Type B pancreatic cell (in vitro differentiated cells): Measurements from ENCODE around the gene ST6GAL1. TPM values are rescaled to one million over a fixed set of nuclear protein-coding genes. Genes with fewer than 3 reads are reported as not detected.

Experiments used
- DNase-seq: peaks from one replicate; pipeline ENCODE4 v3.0.0; 2021; ENCODE audit warnings: mixed read lengths; ENCODE audit not compliant: unreplicated experiment; ENCODE audit errors: extremely low spot score
- H3K27ac Mint-ChIP-seq: 2 replicates; pipeline ENCODE4 v1.8.0; 2021; ENCODE audit warnings: mild to moderate bottlenecking, mixed read lengths
- H3K27me3 Mint-ChIP-seq: 2 replicates; pipeline ENCODE4 v1.8.0; 2021; ENCODE audit warnings: mixed read lengths
- H3K36me3 Mint-ChIP-seq: 2 replicates; pipeline ENCODE4 v1.8.0; 2021; ENCODE audit warnings: mixed read lengths
- H3K4me1 Mint-ChIP-seq: one replicate; pipeline ENCODE4 v1.8.0; 2021; ENCODE audit warnings: mixed read lengths; ENCODE audit not compliant: unreplicated experiment
- H3K4me3 Mint-ChIP-seq: 2 replicates; pipeline ENCODE4 v1.8.0; 2021; ENCODE audit warnings: mild to moderate bottlenecking, mixed read lengths
- H3K9me3 Mint-ChIP-seq: 2 replicates; pipeline ENCODE4 v1.8.0; 2021; ENCODE audit warnings: mixed read lengths
- CTCF ChIP-seq: fragments of 200-600 bp; sonication (generic); conservative IDR thresholded peaks from 2 replicates; pipeline ENCODE4 v1.5.0; 2021; ENCODE audit warnings: antibody characterized with exemption, mild to moderate bottlenecking
- total RNA-seq: library from RNA; stranded (reverse); gene quantifications from 2 replicates; pipeline ENCODE4 v1.2.1, GENCODE V29; 2021; ENCODE audit warnings: low replicate concordance

The ST6GAL1 gene
- total RNA-seq, 1 donor from 2014 or later = 51.8 TPM

GRCh38 chr3:187064210-187065115 is 134.1 kb downstream of the ST6GAL1 start:
- no peak for DNase-seq
- peak overlapping the region; percentile 27 for H3K4me3 Mint-ChIP-seq
- H3K9me3 Mint-ChIP-seq = no peaks in the 10 kb centered on the region
- H3K36me3 Mint-ChIP-seq = peaks cover 26% of the 10 kb centered on the region
- peaks cover 31% of the 10 kb centered on the region for H3K4me1 Mint-ChIP-seq
- TF ChIP-seq CTCF = no peak
- H3K27ac Mint-ChIP-seq = peak overlapping the region; percentile 77
- H3K27me3 Mint-ChIP-seq = no peaks in the 10 kb centered on the region

GRCh38 chr3:187066228-187066995 is 136.1 kb downstream of the ST6GAL1 start:
- no peak for DNase-seq
- H3K36me3 Mint-ChIP-seq = peaks cover 33% of the 10 kb centered on the region
- H3K27ac Mint-ChIP-seq = no peak overlapping the region
- peaks cover 4% of the 10 kb centered on the region for H3K9me3 Mint-ChIP-seq
- H3K4me3 Mint-ChIP-seq = no peak overlapping the region
- peak; percentile 36 for TF ChIP-seq CTCF
- H3K4me1 Mint-ChIP-seq = peaks cover 31% of the 10 kb centered on the region
- no peaks in the 10 kb centered on the region for H3K27me3 Mint-ChIP-seq

- peaks cover 4% of the 10 kb centered on the region for H3K9me3 Mint-ChIP-seq
- H3K27ac Mint-ChIP-seq = no peak overlapping the region
- no peaks in the 10 kb centered on the region for H3K27me3 Mint-ChIP-seq
- peaks cover 21% of the 10 kb centered on the region for H3K4me1 Mint-ChIP-seq
- peaks cover 31% of the 10 kb centered on the region for H3K36me3 Mint-ChIP-seq
- TF ChIP-seq CTCF = no peak
- DNase-seq = no peak
- H3K4me3 Mint-ChIP-seq = no peak overlapping the region
These were observed 138.5 kb downstream of the ST6GAL1 start for GRCh38 chr3:187068787-187069186.

- TF ChIP-seq CTCF = no peak
- H3K9me3 Mint-ChIP-seq = peaks cover 4% of the 10 kb centered on the region
- no peak for DNase-seq
- H3K4me1 Mint-ChIP-seq = peaks cover 11% of the 10 kb centered on the region
- H3K4me3 Mint-ChIP-seq = no peak overlapping the region
- H3K36me3 Mint-ChIP-seq = peaks cover 35% of the 10 kb centered on the region
- no peaks in the 10 kb centered on the region for H3K27me3 Mint-ChIP-seq
- H3K27ac Mint-ChIP-seq = no peak overlapping the region
These were observed 139.7 kb downstream of the ST6GAL1 start for GRCh38 chr3:187069857-187070516.

- Mint-ChIP-seq H3K4me3 (no peak overlapping the region), H3K27ac (no peak overlapping the region), H3K9me3 (peaks cover 4% of the 10 kb centered on the region), H3K4me1 (no peaks in the 10 kb centered on the region), H3K36me3 (peaks cover 28% of the 10 kb centered on the region), H3K27me3 (no peaks in the 10 kb centered on the region)
- DNase-seq = no peak
- no peak for TF ChIP-seq CTCF
These were observed 141.8 kb downstream of the ST6GAL1 start for GRCh38 chr3:187072102-187072501.
